ENCODE data around the gene VPS52. TPM values are rescaled to one million over a fixed set of nuclear protein-coding genes. Genes with fewer than 3 reads are reported as not detected.

Gene VPS52
- total and polyA plus RNA-seq, 9 of the 15 experiments (the other 6 are each of a cell fraction or from before 2014, with no cell fraction given), result 24.4 to 103 (median 40.2) TPM

DNA sequence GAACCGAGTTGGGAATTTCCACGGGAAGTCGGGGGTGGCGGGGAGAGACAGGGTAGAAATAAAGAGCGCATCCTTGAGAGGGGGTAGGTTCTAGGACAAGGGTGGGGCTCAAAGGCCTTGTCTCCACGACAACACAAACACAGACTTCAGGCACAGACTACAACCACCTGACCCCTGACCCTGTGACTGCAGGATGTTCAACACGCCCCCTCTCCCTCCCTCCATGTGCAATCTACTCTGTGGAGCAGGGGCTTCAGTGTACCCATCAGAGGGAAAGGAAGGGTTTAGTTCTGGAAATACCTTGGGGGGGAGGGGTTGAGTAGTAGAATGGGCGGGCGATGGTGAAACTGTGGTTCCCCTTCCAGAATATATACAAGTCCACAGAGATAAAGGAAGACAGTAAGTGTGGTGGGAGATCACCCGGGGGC, 42.9 kb upstream of the VPS52 start (continued):
- TF ChIP-seq, protein P1, sequence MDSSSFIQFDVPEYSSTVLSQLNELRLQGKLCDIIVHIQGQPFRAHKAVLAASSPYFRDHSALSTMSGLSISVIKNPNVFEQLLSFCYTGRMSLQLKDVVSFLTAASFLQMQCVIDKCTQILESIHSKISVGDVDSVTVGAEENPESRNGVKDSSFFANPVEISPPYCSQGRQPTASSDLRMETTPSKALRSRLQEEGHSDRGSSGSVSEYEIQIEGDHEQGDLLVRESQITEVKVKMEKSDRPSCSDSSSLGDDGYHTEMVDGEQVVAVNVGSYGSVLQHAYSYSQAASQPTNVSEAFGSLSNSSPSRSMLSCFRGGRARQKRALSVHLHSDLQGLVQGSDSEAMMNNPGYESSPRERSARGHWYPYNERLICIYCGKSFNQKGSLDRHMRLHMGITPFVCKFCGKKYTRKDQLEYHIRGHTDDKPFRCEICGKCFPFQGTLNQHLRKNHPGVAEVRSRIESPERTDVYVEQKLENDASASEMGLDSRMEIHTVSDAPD (CRISPR knock-in tag; IDR thresholded peaks at IDR 0.05), result no peak
- no peak for TF ChIP-seq ZNF561 (CRISPR knock-in tag; conservative IDR thresholded peaks at IDR 0.05)
- no peak for TF ChIP-seq ZNF41 (CRISPR knock-in tag; conservative IDR thresholded peaks at IDR 0.05)
- peak; percentile 75; the same call in 1 of the 2 replicates for TF ChIP-seq FOXK1 (CRISPR knock-in tag; IDR thresholded peaks at IDR 0.05; ENCODE audit: borderline replicate concordance)
- TF ChIP-seq ZFPM2 (CRISPR knock-in tag; IDR thresholded peaks at IDR 0.05), result 0 out of 2 replicates have a peak, but pooled peaks have one; percentile 70
- TF ChIP-seq GATAD2A (IDR thresholded peaks at IDR 0.05), result no peak
- TF ChIP-seq JUND (IDR thresholded peaks at IDR 0.05; ENCODE audit: borderline replicate concordance, low read depth, low read length), result 0 out of 2 replicates have a peak, but pooled peaks have one; percentile 13
- TF ChIP-seq JUND (tag; IDR thresholded peaks at IDR 0.05; ENCODE audit: borderline replicate concordance, low read depth, low read length), result 0 out of 3 replicates have a peak, but pooled peaks have one; percentile 25
- no peak for TF ChIP-seq ZKSCAN3 (CRISPR knock-in tag; IDR thresholded peaks at IDR 0.05)
- TF ChIP-seq, protein P2, sequence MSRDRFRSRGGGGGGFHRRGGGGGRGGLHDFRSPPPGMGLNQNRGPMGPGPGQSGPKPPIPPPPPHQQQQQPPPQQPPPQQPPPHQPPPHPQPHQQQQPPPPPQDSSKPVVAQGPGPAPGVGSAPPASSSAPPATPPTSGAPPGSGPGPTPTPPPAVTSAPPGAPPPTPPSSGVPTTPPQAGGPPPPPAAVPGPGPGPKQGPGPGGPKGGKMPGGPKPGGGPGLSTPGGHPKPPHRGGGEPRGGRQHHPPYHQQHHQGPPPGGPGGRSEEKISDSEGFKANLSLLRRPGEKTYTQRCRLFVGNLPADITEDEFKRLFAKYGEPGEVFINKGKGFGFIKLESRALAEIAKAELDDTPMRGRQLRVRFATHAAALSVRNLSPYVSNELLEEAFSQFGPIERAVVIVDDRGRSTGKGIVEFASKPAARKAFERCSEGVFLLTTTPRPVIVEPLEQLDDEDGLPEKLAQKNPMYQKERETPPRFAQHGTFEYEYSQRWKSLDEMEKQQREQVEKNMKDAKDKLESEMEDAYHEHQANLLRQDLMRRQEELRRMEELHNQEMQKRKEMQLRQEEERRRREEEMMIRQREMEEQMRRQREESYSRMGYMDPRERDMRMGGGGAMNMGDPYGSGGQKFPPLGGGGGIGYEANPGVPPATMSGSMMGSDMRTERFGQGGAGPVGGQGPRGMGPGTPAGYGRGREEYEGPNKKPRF (IDR thresholded peaks at IDR 0.05; ENCODE audit: low read depth, low read length), result no peak
- TF ChIP-seq CC2D1A (IDR thresholded peaks at IDR 0.05), result no peak
- TF ChIP-seq, protein P3, sequence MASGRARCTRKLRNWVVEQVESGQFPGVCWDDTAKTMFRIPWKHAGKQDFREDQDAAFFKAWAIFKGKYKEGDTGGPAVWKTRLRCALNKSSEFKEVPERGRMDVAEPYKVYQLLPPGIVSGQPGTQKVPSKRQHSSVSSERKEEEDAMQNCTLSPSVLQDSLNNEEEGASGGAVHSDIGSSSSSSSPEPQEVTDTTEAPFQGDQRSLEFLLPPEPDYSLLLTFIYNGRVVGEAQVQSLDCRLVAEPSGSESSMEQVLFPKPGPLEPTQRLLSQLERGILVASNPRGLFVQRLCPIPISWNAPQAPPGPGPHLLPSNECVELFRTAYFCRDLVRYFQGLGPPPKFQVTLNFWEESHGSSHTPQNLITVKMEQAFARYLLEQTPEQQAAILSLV (tag; IDR thresholded peaks at IDR 0.05), result no peak
- TF ChIP-seq FUS (optimal IDR thresholded peaks at IDR 0.05; ENCODE audit: low read depth, low read length), result no peak
- no peak for TF ChIP-seq ZNF184 (CRISPR knock-in tag; IDR thresholded peaks at IDR 0.05)
- TF ChIP-seq, protein P4, sequence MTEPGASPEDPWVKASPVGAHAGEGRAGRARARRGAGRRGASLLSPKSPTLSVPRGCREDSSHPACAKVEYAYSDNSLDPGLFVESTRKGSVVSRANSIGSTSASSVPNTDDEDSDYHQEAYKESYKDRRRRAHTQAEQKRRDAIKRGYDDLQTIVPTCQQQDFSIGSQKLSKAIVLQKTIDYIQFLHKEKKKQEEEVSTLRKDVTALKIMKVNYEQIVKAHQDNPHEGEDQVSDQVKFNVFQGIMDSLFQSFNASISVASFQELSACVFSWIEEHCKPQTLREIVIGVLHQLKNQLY (CRISPR knock-in tag; conservative IDR thresholded peaks at IDR 0.05), result peak in 1 of 2 experiments; percentile 68; a peak in 1 of 4 replicates
- no peak for TF ChIP-seq POLR3G (IDR thresholded peaks at IDR 0.05; ENCODE audit: extremely low read depth, insufficient read length, insufficient replicate concordance)
- TF ChIP-seq, protein P5, sequence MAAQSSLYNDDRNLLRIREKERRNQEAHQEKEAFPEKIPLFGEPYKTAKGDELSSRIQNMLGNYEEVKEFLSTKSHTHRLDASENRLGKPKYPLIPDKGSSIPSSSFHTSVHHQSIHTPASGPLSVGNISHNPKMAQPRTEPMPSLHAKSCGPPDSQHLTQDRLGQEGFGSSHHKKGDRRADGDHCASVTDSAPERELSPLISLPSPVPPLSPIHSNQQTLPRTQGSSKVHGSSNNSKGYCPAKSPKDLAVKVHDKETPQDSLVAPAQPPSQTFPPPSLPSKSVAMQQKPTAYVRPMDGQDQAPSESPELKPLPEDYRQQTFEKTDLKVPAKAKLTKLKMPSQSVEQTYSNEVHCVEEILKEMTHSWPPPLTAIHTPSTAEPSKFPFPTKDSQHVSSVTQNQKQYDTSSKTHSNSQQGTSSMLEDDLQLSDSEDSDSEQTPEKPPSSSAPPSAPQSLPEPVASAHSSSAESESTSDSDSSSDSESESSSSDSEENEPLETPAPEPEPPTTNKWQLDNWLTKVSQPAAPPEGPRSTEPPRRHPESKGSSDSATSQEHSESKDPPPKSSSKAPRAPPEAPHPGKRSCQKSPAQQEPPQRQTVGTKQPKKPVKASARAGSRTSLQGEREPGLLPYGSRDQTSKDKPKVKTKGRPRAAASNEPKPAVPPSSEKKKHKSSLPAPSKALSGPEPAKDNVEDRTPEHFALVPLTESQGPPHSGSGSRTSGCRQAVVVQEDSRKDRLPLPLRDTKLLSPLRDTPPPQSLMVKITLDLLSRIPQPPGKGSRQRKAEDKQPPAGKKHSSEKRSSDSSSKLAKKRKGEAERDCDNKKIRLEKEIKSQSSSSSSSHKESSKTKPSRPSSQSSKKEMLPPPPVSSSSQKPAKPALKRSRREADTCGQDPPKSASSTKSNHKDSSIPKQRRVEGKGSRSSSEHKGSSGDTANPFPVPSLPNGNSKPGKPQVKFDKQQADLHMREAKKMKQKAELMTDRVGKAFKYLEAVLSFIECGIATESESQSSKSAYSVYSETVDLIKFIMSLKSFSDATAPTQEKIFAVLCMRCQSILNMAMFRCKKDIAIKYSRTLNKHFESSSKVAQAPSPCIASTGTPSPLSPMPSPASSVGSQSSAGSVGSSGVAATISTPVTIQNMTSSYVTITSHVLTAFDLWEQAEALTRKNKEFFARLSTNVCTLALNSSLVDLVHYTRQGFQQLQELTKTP (IDR thresholded peaks at IDR 0.05; ENCODE audit: low read depth in 1 of 2, partially characterized antibody in 2 of 2), result peak in 1 of 2 experiments; percentile 24
